HG03045 (cell line): ENCODE results near the gene MORC2.
A peak's percentile ranks its signal among the peaks of the same experiment; 100 is the strongest.

ENCODE experiments used
- ATAC-seq: cut with Tn5 transposase; IDR thresholded peaks from one replicate; pipeline ENCODE4 v1.9.1; 2021; ENCODE audit warnings: mild to moderate bottlenecking, moderate library complexity; ENCODE audit not compliant: unreplicated experiment

MORC2 gene

GRCh38 chr22:30968015-30968923, at the start of gene MORC2:
MORC2 (minus strand) TSS chr22:30968774; CDS start chr22:30967889, 885 bp downstream.
- peak; percentile 17 for ATAC-seq

DNA sequence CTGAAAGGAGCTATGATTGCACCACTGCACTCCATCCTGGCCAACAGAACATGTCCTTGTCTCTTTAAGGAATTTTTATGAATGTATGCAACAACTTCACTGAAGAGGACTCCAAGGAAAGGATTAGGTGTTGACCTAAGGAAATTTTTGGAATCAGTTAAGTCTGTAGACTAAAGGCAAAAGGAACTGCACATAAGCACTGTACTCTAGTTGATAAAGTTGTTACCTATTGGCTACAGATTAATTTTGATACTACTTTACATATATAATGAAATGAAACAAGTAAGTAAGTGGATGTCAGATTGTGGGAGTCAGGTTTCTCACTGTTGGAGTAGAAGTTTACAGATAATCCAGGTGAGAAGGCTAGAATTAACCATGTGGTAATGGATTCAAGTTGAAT, 37.0 kb upstream of the MORC2 start:
- ATAC-seq: no peak

GRCh38 chr22:31001124-31001770, 32.7 kb upstream of the MORC2 start:
- ATAC-seq: no peak

GRCh38 chr22:30998329-30998728, 29.8 kb upstream of the MORC2 start:
- ATAC-seq: no peak

DNA sequence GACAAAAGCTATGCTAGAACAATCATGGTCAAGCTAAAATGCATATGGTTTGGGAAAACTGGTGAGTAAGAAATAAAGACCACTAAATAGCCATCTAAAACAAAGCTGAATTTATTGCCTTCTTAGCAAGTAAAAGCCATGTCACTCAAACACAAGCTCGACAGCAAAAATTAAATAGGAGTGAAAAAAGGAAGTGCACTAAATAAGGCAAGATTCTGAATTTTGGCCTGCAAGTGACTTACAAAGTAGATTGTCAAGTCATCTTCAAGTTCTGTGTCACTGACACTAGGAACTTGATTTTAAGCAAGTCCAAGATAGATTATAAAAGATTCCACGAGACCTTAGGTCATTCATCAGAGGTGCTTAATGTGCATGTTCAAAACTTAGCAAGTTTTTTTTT, 27.9 kb upstream of the MORC2 start:
- no peak for ATAC-seq

- ATAC-seq: no peak
Observed at GRCh38 chr22:30994960-30995359, 26.4 kb upstream of the MORC2 start.

DNA sequence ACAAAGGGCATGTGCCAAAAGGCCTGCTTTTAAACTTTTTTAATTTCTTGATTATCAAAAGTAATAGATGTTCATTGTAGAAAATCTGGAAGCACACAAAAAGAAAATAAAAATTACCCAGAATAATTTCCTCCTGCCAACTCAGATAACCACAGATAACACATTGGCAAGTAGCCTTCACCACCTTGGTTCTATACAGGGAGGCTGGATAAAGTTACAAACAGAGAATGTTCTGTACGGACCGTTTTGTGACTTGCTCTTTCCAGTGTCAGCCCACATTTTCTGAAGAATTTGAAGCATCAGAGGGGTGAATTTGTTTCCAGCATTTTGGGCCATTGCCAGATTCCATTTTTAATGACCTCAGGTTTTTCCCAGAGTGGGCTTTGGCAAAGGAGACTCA, 24.0 kb upstream of the MORC2 start:
- no peak for ATAC-seq

DNA sequence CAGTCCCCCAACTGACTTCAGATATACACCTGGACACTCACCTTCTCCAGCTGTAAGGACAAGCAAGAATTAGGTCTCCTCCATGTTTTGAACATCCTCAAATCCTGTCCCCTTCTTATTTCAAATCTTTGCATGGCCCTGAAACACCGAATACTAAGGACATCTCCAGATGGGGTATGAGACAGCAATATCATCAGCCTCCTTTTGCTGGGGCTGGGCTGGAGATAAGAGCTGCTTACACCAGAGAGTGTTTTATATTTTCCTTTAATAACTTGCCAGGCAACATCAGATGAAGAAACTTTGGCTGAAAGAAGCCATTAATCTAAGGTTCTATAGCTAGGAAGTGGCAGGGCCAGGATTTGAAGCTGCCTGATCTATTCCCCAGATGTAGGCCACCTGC, 22.1 kb upstream of the MORC2 start:
- ATAC-seq: no peak

- no peak for ATAC-seq
Observed at GRCh38 chr22:30989474-30989873, 20.9 kb upstream of the MORC2 start.

DNA sequence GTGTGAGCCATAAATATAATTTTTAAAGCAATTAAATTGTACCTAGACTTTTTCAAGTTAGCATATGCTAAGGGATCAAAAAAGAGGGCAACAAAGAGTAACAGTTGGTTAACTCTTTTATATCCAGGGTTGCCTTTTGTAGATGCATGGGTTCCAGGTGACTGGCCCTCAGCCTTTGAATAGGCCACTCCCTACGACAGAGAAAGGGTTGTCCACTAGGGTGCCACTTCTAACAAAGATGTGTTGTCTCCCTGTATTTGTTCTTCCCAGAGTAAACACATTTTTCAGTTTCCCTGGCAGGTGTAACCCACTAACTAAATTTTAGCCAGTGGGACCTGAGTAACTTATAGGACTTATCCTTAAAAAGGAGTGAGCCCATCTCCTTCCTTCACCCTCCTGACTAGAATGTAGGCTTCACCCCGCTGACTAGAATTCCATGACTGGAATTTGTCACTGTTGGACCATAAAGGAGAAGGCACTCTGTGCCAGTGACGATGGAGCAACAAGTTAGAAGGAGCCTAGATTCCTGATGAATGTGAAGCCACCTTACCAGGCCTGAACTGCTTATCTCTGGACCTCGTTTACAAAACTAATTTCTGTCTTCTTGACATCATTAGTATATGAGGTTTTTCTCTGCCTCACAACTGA, 17.1 kb upstream of the MORC2 start:
- no peak for ATAC-seq

GRCh38 chr22:30984317-30984716, 15.7 kb upstream of the MORC2 start:
- no peak for ATAC-seq

DNA sequence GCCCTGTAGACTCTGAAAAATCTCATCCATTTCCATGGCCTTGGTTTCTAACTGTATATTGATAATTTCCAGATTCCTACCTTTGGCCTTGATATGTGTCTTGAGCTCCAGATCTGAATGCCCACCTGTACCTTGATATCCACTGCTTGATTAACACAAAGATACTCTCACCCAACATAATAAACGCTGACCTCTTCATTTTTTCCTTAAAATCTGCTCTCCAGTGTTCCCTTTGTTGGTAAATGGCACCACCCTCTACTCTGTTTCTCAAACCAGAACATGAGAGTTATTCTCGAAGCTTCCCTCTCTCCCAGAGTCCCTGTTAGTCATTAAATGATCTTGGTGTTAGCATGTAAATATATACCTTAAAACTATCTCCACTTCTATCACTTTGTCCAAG, 13.9 kb upstream of the MORC2 start:
- ATAC-seq: no peak

- ATAC-seq: no peak
Observed at GRCh38 chr22:30979932-30980331, 11.4 kb upstream of the MORC2 start.

DNA sequence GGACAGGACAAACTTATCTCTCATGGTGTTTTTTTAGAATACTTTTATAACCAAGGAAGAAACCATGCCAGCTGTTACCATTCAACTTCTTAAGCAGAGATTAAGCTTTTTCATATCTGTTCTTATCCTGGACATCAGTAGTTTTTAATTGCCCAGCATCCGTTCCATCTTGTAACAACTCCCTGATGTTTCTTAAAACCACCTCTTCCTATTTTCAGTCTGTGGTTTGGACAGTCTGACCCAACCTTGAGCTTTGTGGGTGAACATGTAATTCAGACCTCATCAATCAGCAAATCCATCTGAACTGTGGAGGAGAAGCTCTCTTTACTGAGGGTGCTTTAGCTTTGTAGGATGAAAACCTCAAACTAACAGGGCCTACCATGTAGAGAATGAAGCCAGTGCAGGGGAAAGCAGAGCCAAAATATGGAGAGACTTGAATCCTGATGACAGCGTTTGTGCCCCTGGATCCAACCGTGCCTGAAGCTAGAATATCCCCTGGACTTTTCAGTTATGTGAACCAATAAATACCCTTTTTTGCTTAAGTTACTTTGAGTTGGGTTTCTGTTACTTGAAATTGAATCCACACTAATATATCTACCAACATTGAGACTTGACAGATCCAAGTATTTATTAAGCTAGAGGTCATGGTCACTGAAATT, 9.9 kb upstream of the MORC2 start:
- ATAC-seq: no peak

GRCh38 chr22:30970356-30970746, 1.8 kb upstream of the MORC2 start:
- ATAC-seq: no peak

DNA sequence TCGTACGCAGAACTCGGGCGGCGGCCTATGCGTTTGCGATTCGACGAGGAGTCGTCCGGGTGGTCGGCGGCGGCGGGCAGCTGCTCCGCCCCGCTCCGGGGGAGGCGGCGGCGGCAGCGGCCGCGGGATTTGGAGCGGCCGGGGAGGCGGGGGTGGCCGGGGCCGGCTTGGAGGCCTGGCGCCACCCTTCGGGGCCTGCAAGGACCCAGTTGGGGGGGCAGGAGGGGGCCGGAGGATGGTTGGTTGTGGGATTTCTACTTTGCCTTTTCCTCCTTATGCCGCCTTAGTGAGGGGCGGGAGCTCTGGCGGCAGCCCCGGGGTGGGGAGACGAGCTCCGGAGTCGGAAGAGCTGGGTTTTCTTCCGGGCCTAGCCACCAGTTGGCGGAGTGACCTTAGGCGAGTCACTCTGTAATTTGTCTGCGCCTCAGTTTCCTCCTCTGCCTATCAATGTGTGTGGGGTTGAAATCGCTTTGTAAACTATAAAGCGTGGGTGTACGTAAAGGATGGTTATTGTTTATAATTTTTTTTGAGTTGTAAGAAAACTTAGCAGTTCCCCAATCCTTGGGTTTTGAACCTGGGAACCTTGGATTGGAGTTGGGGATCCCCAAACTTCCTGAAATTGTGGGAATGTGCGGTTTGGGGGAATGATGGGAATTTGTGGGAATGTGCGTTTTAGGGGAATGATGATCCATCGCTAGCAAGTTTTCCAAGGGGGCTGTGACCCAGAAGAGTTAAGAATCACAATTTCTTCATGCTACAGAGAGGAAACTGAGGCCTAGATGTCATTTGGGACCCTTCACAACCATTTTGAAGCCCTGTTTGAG, 1.2 kb upstream of the MORC2 start:
- peak; percentile 44 for ATAC-seq

DNA sequence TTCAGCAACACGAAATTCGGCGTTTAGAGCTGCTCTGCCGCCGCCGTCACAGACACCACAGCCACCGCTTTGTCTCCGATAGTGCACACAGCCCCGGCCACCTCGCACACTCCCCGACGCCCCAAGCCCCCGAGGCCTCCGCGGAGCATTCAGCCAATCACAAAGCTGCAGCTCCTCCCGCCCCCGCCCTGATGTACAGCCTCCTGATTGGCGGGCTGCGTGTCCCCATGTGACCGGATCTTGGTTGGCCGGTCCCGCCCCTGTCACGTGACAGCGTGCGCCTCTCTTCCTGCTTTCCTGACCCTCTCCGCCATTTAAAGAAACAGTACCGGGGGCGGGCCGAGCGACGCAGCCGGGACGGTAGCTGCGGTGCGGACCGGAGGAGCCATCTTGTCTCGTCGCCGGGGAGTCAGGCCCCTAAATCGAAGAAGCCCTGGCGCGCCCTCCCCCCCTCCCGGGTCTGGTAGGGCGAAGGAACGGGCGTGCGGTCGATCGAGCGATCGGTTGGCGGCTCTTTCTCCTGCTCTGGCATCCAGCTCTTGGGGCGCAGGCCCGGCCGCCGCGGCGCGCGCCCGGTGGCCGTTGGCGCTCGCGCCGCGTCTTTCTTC, 454 bp upstream of the MORC2 start, which contains the start of gene TUG1:
TSS of gene TUG1 (plus strand) at position 342 of the 608 bp plus-strand sequence.
- ATAC-seq: peak; percentile 89

GRCh38 chr22:30964858-30965257, 3.7 kb downstream of the MORC2 start:
- no peak for ATAC-seq

- no peak for ATAC-seq
Observed at GRCh38 chr22:30955153-30955552, 13.4 kb downstream of the MORC2 start.

GRCh38 chr22:30953206-30953605, 15.4 kb downstream of the MORC2 start:
- ATAC-seq: no peak
